Activated naive CD4-positive, alpha-beta T cell treated with anti-CD3 and anti-CD28 coated beads for 36 hours (primary cell): ENCODE results near the gene UBE2Z. TPM values are rescaled to one million over a fixed set of nuclear protein-coding genes. Genes with fewer than 3 reads are reported as not detected.

ENCODE experiments used
- CTCF ChIA-PET: fragments of 350-600 bp; sonication (Branson Sonifier 250); formaldehyde crosslinking; loops from one replicate; lab custom pipeline; 2021; ENCODE audit warnings: antibody characterized with exemption; lab: Charles Lee
- DNase-seq: peaks from one replicate; pipeline ENCODE4 v3.0.0-alpha.2; 2020
- H3K27ac Mint-ChIP-seq: one replicate; pipeline ENCODE4 v1.8.0; 2021; ENCODE audit warnings: mild to moderate bottlenecking, mixed read lengths
- H3K27me3 Mint-ChIP-seq: one replicate; pipeline ENCODE4 v1.8.0; 2021; ENCODE audit warnings: low read depth, mixed read lengths
- H3K36me3 Mint-ChIP-seq: one replicate; pipeline ENCODE4 v1.8.0; 2021; ENCODE audit warnings: low read depth, mixed read lengths
- H3K4me1 Mint-ChIP-seq: one replicate; pipeline ENCODE4 v1.8.0; 2021; ENCODE audit warnings: low read depth, mixed read lengths
- H3K4me3 Mint-ChIP-seq: one replicate; pipeline ENCODE4 v1.8.0; 2021; ENCODE audit warnings: mild to moderate bottlenecking, moderate library complexity, mixed read lengths
- H3K9me3 Mint-ChIP-seq: one replicate; pipeline ENCODE4 v1.8.0; 2021; ENCODE audit warnings: mixed read lengths
- intact Hi-C: fragments of 100-400 bp; cut with micrococcal nuclease; formaldehyde crosslinking; loops from one replicate; pipeline ENCODE4 v1.15.1; 2023
- total RNA-seq, 2 experiments: library from RNA; stranded (reverse); gene quantifications; one replicate each; pipeline ENCODE4 v1.2.3, GENCODE V29; 2021

The UBE2Z gene
- total RNA-seq, 2 experiments from 2014 or later = 76.1 to 76.9 TPM

DNA sequence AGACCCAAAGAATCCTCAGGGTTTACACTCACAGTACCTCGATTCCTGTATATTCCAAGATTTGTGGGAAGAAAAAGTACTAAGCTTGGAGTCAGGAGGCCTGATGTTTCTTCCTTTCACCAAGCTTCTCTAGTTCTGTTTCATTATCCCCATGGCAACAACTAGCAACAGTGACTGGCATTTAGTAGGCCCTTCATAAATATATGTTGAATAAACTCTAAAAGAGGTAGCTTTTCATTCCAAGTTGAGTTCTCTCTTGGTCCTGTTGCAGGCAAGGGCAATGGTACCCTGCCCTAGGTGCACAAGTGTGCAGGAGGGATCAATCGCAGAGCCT, 527 bp upstream of the UBE2Z start:
- Mint-ChIP-seq H3K27me3 (no peaks in the 10 kb centered on the region), H3K4me1 (peaks cover 38% of the 10 kb centered on the region)

DNA sequence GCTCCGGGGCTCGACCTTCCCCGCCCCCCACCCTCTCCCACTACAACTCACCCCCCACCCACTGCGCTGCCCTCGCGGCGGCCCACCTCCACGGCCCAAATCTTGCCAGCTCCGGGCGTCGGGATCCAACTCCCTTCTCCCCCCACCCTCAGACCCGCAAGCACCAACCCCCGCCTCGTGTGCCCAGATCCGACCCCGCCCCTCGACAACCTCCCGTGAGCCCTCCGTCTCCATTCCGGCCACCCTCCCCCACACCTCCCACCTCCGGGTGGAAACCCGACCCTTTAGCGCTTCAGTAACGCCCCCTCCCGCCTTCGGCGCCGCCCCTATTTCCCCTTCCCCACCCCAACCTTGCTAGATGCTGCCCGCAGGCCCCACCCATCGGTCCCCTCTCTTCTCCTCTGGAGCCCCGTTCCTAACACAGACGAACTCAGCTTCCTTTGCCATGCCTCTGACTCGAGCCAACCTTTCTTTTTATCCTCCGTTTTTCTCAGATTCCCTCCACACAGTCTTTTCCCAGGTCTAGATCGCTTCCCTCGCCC, 717 bp downstream of the UBE2Z start:
- Mint-ChIP-seq H3K27ac (peak overlapping the region; percentile 89), H3K9me3 (no peaks in the 10 kb centered on the region), H3K4me1 (peaks cover 51% of the 10 kb centered on the region), H3K36me3 (peaks cover 29% of the 10 kb centered on the region), H3K27me3 (no peaks in the 10 kb centered on the region), H3K4me3 (peak overlapping the region; percentile 88)
- intact Hi-C loops = loop anchor here (1.0 to 2.0 kb wide), 3 partner anchors 7 to 78 kb away; partner anchors contain the start of genes ATP5MC1 and CALCOCO2
- CTCF ChIA-PET = interaction anchor here (1.2 kb wide), 1 partner anchor 30 kb away, joined by 5 read pairs; no protein-coding TSS in a partner anchor
- peak; percentile 93 for DNase-seq

More for the DNA sequence above, 527 bp upstream of the UBE2Z start:
- peaks cover 20% of the 10 kb centered on the region for H3K36me3 Mint-ChIP-seq
- CTCF ChIA-PET = interaction anchor here (0.6 to 1.0 kb wide), 3 partner anchors 11 to 125 kb away, joined by 3 read pairs; partner anchors contain the start of gene ATP5MC1
- H3K27ac Mint-ChIP-seq = peak overlapping the region; percentile 96
- no peak for DNase-seq
- H3K4me3 Mint-ChIP-seq = peak overlapping the region; percentile 88
- intact Hi-C loops = loop anchor here (1.0 to 2.0 kb wide), 3 partner anchors 9 to 77 kb away; partner anchors contain the start of genes ATP5MC1 and CALCOCO2
- H3K9me3 Mint-ChIP-seq = no peaks in the 10 kb centered on the region

DNA sequence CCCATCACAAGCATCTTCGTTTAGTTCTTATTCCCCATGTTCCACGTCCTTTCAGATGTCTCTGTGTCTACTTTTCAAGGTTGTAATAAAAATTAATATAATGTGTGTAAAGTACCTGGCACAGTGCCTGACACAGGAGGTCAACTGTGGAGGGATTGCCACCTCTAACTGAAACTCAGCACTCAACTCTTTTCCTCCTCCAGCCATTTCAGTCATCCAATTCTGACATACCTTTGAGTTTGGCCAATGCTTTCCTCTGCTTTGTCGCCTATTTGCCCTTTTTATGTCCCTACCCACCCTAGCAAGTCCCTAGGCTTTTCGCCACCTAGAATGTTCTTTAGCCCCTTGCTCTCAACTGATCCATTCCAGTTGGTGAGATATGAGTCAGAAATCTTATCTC, 1.6 kb downstream of the UBE2Z start:
- Mint-ChIP-seq H3K36me3 (peaks cover 36% of the 10 kb centered on the region), H3K27me3 (no peaks in the 10 kb centered on the region), H3K27ac (peak overlapping the region; percentile 89), H3K4me3 (peak overlapping the region; percentile 88), H3K4me1 (peaks cover 59% of the 10 kb centered on the region), H3K9me3 (no peaks in the 10 kb centered on the region)
- CTCF ChIA-PET = no interaction called here
- no peak for DNase-seq
- intact Hi-C loops = loop anchor here (2.0 kb wide), 1 partner anchor 79 kb away; the partner anchor contains the start of gene CALCOCO2

DNA sequence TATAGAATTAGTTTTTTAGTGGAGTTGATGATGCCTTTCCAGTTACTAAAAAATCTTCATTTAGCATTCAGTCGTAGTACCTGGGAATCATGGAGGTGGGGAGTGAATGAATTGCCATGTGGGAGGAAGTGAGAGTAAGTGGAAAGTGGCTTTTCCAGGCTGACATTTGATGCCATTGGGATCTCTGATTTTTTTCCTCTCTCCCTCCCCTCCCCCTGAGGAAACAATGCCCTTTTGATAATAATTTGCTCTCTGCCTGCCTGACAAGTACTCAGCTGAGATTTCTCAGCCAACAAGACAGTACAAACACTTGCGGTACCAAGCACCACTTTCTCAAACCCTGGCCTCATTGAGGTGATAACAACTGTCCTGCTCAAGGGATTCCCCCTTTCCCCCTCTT, 2.2 kb downstream of the UBE2Z start:
- peaks cover 36% of the 10 kb centered on the region for H3K36me3 Mint-ChIP-seq
- peak overlapping the region; percentile 89 for H3K27ac Mint-ChIP-seq
- H3K9me3 Mint-ChIP-seq = no peaks in the 10 kb centered on the region
- intact Hi-C loops = no loop called here
- CTCF ChIA-PET = no interaction called here
- H3K4me3 Mint-ChIP-seq = peak overlapping the region; percentile 88
- no peak for DNase-seq
- H3K4me1 Mint-ChIP-seq = peaks cover 64% of the 10 kb centered on the region
- no peaks in the 10 kb centered on the region for H3K27me3 Mint-ChIP-seq

DNA sequence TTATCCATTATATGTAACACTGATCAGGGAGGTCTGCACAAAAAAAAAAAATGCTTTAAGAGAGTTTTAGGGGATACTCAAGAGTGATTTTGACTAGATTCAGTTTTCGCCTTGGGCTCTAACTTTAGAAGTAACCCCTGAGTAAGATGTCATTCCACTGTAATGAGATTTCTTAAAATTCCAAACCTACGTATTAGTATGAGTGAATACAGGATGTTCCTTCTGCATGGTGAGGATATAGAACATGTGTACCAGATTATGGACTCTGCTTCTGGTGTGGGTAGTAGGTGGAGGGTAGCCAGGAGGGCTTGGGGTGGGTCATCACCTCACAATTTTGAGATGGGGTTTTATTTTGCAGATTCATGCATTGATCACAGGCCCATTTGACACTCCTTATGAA, 4.3 kb downstream of the UBE2Z start:
- intact Hi-C loops = no loop called here
- no peak overlapping the region for H3K4me3 Mint-ChIP-seq
- peaks cover 78% of the 10 kb centered on the region for H3K4me1 Mint-ChIP-seq
- CTCF ChIA-PET = no interaction called here
- H3K36me3 Mint-ChIP-seq = peaks cover 42% of the 10 kb centered on the region
- H3K27me3 Mint-ChIP-seq = no peaks in the 10 kb centered on the region
- no peaks in the 10 kb centered on the region for H3K9me3 Mint-ChIP-seq
- peak overlapping the region; percentile 89 for H3K27ac Mint-ChIP-seq
- no peak for DNase-seq

DNA sequence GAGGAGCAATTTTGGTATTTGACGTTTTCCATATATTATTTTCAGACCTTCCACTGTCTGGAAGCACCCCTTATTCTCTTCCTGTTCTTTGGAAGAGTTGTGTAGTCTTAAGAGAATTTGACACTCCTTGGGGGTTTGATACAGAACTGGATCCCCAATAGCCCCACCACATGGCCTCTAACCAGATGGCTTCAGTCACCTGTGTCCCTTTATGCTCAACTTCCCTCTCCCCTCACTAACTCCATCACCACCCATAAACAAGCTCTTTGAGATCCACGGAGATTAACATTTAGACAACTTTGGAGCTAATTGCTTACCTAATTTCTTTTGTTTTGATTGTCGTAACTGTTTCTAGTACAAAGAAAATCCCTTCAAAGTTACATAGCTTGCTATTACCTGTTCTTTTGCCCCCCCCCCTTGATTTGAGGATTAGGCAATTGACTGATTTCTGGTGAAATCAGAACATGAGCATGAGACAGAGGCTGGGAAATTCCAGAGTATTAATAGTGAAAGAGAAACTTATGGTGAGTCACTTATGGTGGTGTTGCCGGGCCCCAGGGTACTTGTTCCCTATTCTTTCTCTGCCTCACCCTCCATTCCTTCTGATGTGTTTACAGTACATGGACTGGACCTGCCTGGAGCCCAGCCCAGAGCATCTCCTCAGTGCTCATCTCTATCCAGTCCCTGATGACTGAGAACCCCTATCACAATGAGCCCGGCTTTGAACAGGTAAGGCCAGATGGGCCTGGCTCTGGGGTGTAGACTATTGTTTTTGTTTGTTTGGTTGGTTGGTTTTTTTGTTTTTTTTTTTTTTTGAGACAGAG, 7.5 kb downstream of the UBE2Z start:
- H3K27me3 Mint-ChIP-seq = no peaks in the 10 kb centered on the region
- no peaks in the 10 kb centered on the region for H3K9me3 Mint-ChIP-seq
- peaks cover 60% of the 10 kb centered on the region for H3K4me1 Mint-ChIP-seq
- H3K36me3 Mint-ChIP-seq = peaks cover 38% of the 10 kb centered on the region
- DNase-seq = peak; percentile 80
- intact Hi-C loops = loop anchor here (1.0 to 5.0 kb wide), 5 partner anchors 7 to 277 kb away; partner anchors contain the start of genes ATP5MC1, SNF8 and UBE2Z
- H3K27ac Mint-ChIP-seq = peak overlapping the region; percentile 92
- CTCF ChIA-PET = interaction anchor here (0.6 to 2.1 kb wide), 5 partner anchors 23 to 117 kb away, joined by 3 to 12 read pairs (median 4); partner anchors contain the start of gene ATP5MC1
- H3K4me3 Mint-ChIP-seq = peak overlapping the region; percentile 62

DNA sequence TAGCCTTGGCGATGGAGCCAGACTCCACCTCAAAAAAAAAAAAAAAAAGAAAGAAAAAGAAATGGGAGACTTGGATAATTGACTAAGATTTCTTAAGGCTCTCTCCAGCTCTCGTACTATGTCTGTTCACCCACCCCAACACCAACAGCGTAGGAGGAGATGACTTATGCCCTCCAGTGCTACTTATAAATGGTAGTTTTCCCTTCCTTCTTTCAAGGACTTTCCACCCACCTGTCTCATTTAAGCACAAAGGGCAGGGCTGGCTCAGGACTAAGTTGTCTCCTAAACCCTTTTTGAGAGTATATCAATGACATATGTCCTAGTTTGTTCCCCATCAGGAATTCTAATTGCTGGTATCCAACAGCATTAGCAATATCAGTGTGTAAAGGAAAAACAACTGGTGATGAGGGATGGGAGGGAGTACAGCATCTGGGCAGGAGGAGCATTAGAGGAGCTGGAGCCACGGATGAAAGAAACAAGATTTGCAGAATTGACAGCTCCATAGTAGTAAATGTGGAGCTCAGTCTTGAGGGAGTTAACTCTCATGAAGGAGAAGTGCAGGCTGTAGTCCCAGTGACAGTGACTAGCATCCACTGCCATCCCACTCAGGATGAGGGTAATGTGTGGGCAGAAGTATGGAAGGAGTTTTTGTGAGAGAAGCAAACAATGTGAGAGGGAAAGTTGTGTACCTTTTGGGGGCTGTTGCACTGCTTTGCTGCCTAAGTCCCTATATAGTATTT, 17.2 kb downstream of the UBE2Z start:
- H3K4me1 Mint-ChIP-seq = peaks cover 3% of the 10 kb centered on the region
- H3K27ac Mint-ChIP-seq = peak overlapping the region; percentile 60
- no peaks in the 10 kb centered on the region for H3K27me3 Mint-ChIP-seq
- no peak overlapping the region for H3K4me3 Mint-ChIP-seq
- no peaks in the 10 kb centered on the region for H3K9me3 Mint-ChIP-seq
- no peak for DNase-seq
- CTCF ChIA-PET = no interaction called here
- H3K36me3 Mint-ChIP-seq = peaks cover 42% of the 10 kb centered on the region
- intact Hi-C loops = no loop called here

DNA sequence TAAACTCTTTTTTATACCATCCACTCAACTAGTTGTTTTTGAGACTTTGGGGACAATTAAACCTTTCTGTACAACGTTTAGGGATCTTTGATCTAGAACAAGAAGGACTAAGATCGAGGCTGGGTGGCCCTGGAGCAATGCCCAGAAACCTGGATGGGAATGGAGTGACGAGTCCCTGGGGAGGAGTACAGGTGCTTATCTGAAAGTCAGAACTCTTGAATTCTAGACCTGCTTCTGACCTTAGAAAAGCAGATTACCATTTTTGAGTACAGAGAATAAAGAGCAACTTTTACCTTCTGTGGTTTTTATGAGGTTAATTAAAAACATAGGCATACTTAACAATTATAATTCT, 17.8 kb downstream of the UBE2Z start:
- Mint-ChIP-seq H3K27ac (peak overlapping the region; percentile 60), H3K27me3 (no peaks in the 10 kb centered on the region), H3K36me3 (peaks cover 39% of the 10 kb centered on the region), H3K4me3 (no peak overlapping the region), H3K9me3 (no peaks in the 10 kb centered on the region), H3K4me1 (peaks cover 3% of the 10 kb centered on the region)
- DNase-seq = no peak
- CTCF ChIA-PET = interaction anchor here (0.6 kb wide), 1 partner anchor 110 kb away, joined by 3 read pairs; no protein-coding TSS in a partner anchor
- intact Hi-C loops = no loop called here

DNA sequence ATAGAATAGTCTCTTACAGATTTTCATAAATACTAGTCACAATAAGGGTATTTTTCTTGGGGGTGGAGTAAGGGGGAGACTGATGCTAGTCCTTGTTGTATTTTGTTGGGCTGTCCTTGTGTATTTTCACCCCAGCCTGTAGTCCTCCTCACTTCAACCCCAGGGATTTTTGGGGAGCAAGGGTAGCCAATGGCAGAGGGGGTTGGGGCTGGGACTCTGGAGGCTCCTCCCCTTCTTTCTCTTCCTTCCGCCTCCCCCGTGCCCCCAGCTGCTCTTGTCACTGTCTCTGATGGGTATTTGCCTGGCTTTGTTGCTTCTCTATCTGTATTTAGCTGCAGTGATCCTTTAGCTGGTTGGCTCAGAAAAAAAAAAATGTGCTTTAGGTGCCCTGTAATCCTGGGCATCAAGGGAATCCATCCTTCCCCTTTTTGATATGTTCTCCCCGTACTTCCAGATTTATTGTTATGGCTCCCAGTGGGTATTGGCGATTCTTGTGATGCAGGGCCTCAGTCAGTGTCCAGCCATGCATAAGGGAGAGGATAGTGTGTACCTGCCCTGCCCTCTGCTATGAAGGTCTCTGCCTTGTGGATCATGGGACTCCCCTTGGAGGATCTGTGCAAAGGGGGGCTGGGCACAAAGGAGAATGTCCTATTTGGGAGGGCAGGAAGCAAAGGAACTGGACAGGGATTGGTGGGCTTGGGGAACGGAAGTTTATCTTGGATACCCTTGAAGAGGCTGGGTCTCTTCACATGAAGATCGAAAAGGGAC, 20.0 kb downstream of the UBE2Z start:
- Mint-ChIP-seq H3K27me3 (no peaks in the 10 kb centered on the region), H3K27ac (peak overlapping the region; percentile 66), H3K36me3 (peaks cover 42% of the 10 kb centered on the region), H3K9me3 (no peaks in the 10 kb centered on the region), H3K4me1 (peaks cover 3% of the 10 kb centered on the region), H3K4me3 (no peak overlapping the region)
- DNase-seq = no peak
- CTCF ChIA-PET = interaction anchor here (0.5 kb wide), 1 partner anchor 11 kb away, joined by 3 read pairs; no protein-coding TSS in a partner anchor
- intact Hi-C loops = no loop called here

DNA sequence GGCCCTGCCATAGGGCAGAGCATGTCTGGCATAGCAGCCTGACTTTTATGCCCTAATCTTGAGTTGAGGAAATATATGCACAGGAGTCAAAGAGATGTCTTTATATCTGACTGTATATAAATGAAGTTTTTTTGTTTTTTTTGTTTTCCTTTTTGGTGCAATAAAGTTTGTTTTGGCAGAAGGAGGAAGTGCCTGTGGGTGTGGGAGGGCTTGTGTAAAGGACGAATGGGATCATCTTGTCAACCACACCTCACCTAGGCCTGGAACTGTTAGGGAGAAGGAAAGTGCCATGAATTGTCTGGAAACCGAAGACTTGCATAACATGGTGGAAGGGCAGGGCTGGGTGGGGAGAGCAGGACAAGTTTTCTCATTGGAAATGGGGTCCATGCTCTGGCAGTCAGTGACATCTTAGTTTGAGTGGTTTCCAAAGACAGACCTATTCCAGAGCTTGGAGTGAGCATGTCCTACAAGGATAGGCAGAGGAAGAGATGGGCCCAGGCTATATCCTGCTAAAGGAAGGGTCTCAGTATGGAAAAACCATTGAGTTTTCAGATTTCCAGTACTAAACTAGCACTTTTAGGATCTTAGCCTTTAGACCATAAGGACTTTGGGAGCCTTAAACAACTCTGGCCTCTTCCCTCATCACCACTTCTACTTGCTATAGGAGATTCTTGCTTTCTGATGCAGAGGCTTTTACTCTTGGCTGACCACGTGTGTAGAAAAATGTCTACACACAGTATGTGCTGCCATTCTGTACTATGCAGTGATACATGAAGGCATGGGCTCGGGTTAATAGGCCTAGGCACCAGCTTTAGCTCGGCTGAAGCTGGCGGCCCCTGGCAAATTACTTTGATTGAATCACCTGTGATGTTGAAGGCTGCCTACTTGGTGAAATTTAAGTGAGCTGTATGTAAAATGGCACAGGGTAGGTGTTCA, 20.9 kb downstream of the UBE2Z start:
- CTCF ChIA-PET = no interaction called here
- Mint-ChIP-seq H3K27ac (peak overlapping the region; percentile 62), H3K9me3 (no peaks in the 10 kb centered on the region), H3K36me3 (peaks cover 38% of the 10 kb centered on the region), H3K4me3 (no peak overlapping the region), H3K27me3 (no peaks in the 10 kb centered on the region), H3K4me1 (peaks cover 3% of the 10 kb centered on the region)
- no peak for DNase-seq
- intact Hi-C loops = no loop called here

DNA sequence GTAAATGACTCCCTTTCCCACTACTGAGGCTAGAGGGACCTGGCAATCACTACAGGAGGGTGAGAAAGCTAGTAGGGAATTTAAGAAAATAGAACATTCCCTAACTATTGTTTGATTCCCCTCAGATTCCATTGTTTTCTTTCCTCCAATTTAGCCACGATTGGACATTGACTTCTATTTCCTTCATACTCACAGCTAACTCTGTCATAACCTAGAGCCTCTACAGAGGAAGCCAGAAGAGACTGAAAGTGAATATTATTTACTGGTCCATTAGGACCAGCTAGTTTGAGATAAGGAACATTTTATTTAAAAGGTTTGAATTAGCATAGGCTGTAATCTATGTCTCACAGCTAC, 21.6 kb downstream of the UBE2Z start:
- no peak for DNase-seq
- intact Hi-C loops = no loop called here
- no peaks in the 10 kb centered on the region for H3K9me3 Mint-ChIP-seq
- peaks cover 39% of the 10 kb centered on the region for H3K36me3 Mint-ChIP-seq
- no peaks in the 10 kb centered on the region for H3K27me3 Mint-ChIP-seq
- H3K4me3 Mint-ChIP-seq = no peak overlapping the region
- H3K4me1 Mint-ChIP-seq = peaks cover 3% of the 10 kb centered on the region
- no peak overlapping the region for H3K27ac Mint-ChIP-seq
- CTCF ChIA-PET = no interaction called here
